GM12878 (cell line): ENCODE results near the gene RASL12.

Source experiments
- BRCA1 ChIP-seq: IDR thresholded peaks from 2 replicates; pipeline ENCODE4 v1.6.1; 2011; ENCODE audit warnings: low read depth, low read length, improper control_type of control experiment
- CHD1 ChIP-seq: IDR thresholded peaks from 2 replicates; pipeline ENCODE4 v1.6.1; 2012; ENCODE audit warnings: low read depth, low read length, improper control_type of control experiment
- CHD2 ChIP-seq: IDR thresholded peaks from 2 replicates; pipeline ENCODE4 v1.6.1; 2011; ENCODE audit warnings: low read depth, low read length, improper control_type of control experiment, borderline replicate concordance
- CTCF ChIP-seq, 3 experiments: IDR thresholded peaks in 2 of 3; conservative IDR thresholded peaks in 1 of 3; 2 replicates each; pipeline ENCODE4 v1.5.1; 2011; ENCODE audit warnings: low read depth in 3 of 3, low read length in 3 of 3, mild to moderate bottlenecking in 3 of 3, control low read depth in 2 of 3, moderate library complexity in 2 of 3, inconsistent platforms in 1 of 3, mixed read lengths in 1 of 3; ENCODE audit not compliant: control insufficient read depth in 2 of 3, insufficient read depth in 1 of 3; ENCODE audit errors: extremely low read depth in 1 of 3
- EGR1 ChIP-seq, 2 experiments: IDR thresholded peaks; 1 replicate in 1 of 2; 2 replicates in 1 of 2; pipeline ENCODE4 v1.6.1; 2011 to 2012; ENCODE audit warnings: low read depth in 2 of 2, low read length in 2 of 2, borderline replicate concordance in 1 of 2, mild to moderate bottlenecking in 1 of 2, moderate library complexity in 1 of 2
- EP300 ChIP-seq, 2 experiments: fragments of 150-350 bp in 1 of 2; IDR thresholded peaks; 2 replicates each; pipeline ENCODE4 v1.6.1; 2011 to 2012; ENCODE audit warnings: low read depth in 2 of 2, low read length in 2 of 2, borderline replicate concordance in 1 of 2, improper control_type of control experiment in 1 of 2, inconsistent platforms in 1 of 2; ENCODE audit not compliant: control insufficient read depth in 1 of 2
- EZH2 ChIP-seq: IDR thresholded peaks from 2 replicates; pipeline ENCODE4 v1.6.1; 2012; ENCODE audit warnings: low read depth, mild to moderate bottlenecking, control low read depth, inconsistent platforms, low read length, borderline replicate concordance; ENCODE audit not compliant: control insufficient read depth
- MAX ChIP-seq: IDR thresholded peaks from 2 replicates; pipeline ENCODE4 v1.6.1; 2012; ENCODE audit warnings: low read depth, low read length, improper control_type of control experiment
- PBX3 ChIP-seq: IDR thresholded peaks from 2 replicates; pipeline ENCODE4 v1.6.1; 2011; ENCODE audit warnings: mild to moderate bottlenecking, low read depth, low read length, moderate library complexity; ENCODE audit not compliant: insufficient replicate concordance
- PML ChIP-seq: IDR thresholded peaks from 2 replicates; pipeline ENCODE4 v1.6.1; 2012; ENCODE audit warnings: low read length, inconsistent platforms

GRCh38 chr15:65054333-65055200 is 13.2 kb downstream of the RASL12 start:
- no peak for TF ChIP-seq EGR1 (IDR thresholded peaks at IDR 0.05; ENCODE audit: borderline replicate concordance in 1 of 2, low read depth in 2 of 2, low read length in 2 of 2)
- no peak for TF ChIP-seq EZH2
- no peak for TF ChIP-seq EP300 (IDR thresholded peaks at IDR 0.05; ENCODE audit: borderline replicate concordance in 1 of 2, control insufficient read depth in 1 of 2, low read depth in 2 of 2, low read length in 2 of 2)
- no peak for TF ChIP-seq CHD2
- TF ChIP-seq CTCF (IDR thresholded peaks at IDR 0.05 in 2 of 3, conservative IDR thresholded peaks at IDR 0.05 in 1 of 3; ENCODE audit: control insufficient read depth in 2 of 3, extremely low read depth in 1 of 3, insufficient read depth in 1 of 3, low read depth in 3 of 3, low read length in 3 of 3): peak; percentile 89 to 93 (median 89)
- no peak for TF ChIP-seq CHD1
- peak; percentile 33 for TF ChIP-seq PBX3
- no peak for TF ChIP-seq BRCA1
- TF ChIP-seq MAX: no peak
- TF ChIP-seq PML: no peak
